Neural cell (in vitro differentiated cells): Measurements from ENCODE around the gene CSGALNACT2. TPM values are rescaled to one million over a fixed set of nuclear protein-coding genes. Genes with fewer than 3 reads are reported as not detected.

Experiments used
- H2AFZ ChIP-seq: fragments of 200-600, 300-800 bp; sonication (generic), shearing (Covaris generic); 2 replicates; pipeline ENCODE4 v1.6.0; 2014; ENCODE audit warnings: low read depth, mild to moderate bottlenecking, antibody characterized with exemption, low read length, moderate library complexity
- H3F3A ChIP-seq: fragments of 200-600 bp; shearing (Covaris generic); 2 replicates; pipeline ENCODE4 v1.6.1; 2016; ENCODE audit warnings: mild to moderate bottlenecking, moderate library complexity, mixed read lengths, antibody characterized with exemption, low read length; ENCODE audit not compliant: insufficient read depth, poor library complexity, severe bottlenecking
- H3K27ac ChIP-seq: fragments of 200-600, 300-800 bp; sonication (generic), shearing (Covaris generic); 2 replicates; pipeline ENCODE4 v1.5.1; 2014; ENCODE audit warnings: mild to moderate bottlenecking, low read length, moderate library complexity
- H3K27me3 ChIP-seq: fragments of 300-800, 200-600 bp; sonication (generic), shearing (Covaris generic); 2 replicates; pipeline ENCODE4 v1.6.0; 2014; ENCODE audit warnings: mild to moderate bottlenecking, low read depth, low read length, moderate library complexity; ENCODE audit not compliant: insufficient read depth
- H3K36me3 ChIP-seq: fragments of 300-800, 200-600 bp; sonication (generic), shearing (Covaris generic); 2 replicates; pipeline ENCODE4 v1.5.1; 2014; ENCODE audit warnings: mild to moderate bottlenecking, antibody characterized with exemption, low read length, moderate library complexity; ENCODE audit not compliant: insufficient read depth
- H3K4me2 ChIP-seq: fragments of 300-800, 200-600 bp; sonication (generic), shearing (Covaris generic); 2 replicates; pipeline ENCODE4 v1.6.0; 2014; ENCODE audit warnings: mild to moderate bottlenecking, low read length
- H3K4me3 ChIP-seq: fragments of 300-800, 200-600 bp; sonication (generic), shearing (Covaris generic); 2 replicates; pipeline ENCODE4 v1.5.1; 2014; ENCODE audit warnings: mild to moderate bottlenecking, low read length, moderate library complexity
- H3K79me2 ChIP-seq: fragments of 200-600 bp; shearing (Covaris generic); replicated peaks from 2 replicates; pipeline ENCODE4 v1.6.0; 2014; ENCODE audit warnings: mild to moderate bottlenecking, low read length, moderate library complexity; ENCODE audit not compliant: insufficient read depth
- H3K9ac ChIP-seq: fragments of 300-800, 200-600 bp; sonication (generic), shearing (Covaris generic); 2 replicates; pipeline ENCODE4 v1.6.1; 2016; ENCODE audit warnings: mild to moderate bottlenecking, low read length, mixed read lengths
- H3K9me2 ChIP-seq: fragments of 200-600 bp; shearing (Covaris generic); 2 replicates; pipeline ENCODE4 v1.6.1; 2016; ENCODE audit warnings: mild to moderate bottlenecking, low read length, mixed read lengths; ENCODE audit not compliant: insufficient read depth
- H3K9me3 ChIP-seq: fragments of 200-600, 300-800 bp; sonication (generic), shearing (Covaris generic); 2 replicates; pipeline ENCODE4 v1.6.1; 2016; ENCODE audit warnings: mild to moderate bottlenecking, mixed run types, low read length, moderate library complexity, mixed read lengths
- H4K20me1 ChIP-seq: fragments of 200-600 bp; shearing (Covaris generic); 2 replicates; pipeline ENCODE4 v1.6.1; 2016; ENCODE audit warnings: mild to moderate bottlenecking, mixed run types; ENCODE audit not compliant: insufficient read depth
- EP300 ChIP-seq: fragments of 450-650 bp; conservative IDR thresholded peaks from 2 replicates; pipeline ENCODE4 v1.6.1; 2014; ENCODE audit warnings: antibody characterized with exemption, mild to moderate bottlenecking, moderate library complexity; ENCODE audit not compliant: poor library complexity, severe bottlenecking
- EZH2 ChIP-seq: fragments of 200-600, 300-800 bp; shearing (Covaris generic), sonication (generic); IDR thresholded peaks from 2 replicates; pipeline ENCODE4 v1.6.1; 2014; ENCODE audit warnings: antibody characterized with exemption, low read length, borderline replicate concordance, mild to moderate bottlenecking; ENCODE audit not compliant: insufficient read depth, poor library complexity, severe bottlenecking
- MXI1 ChIP-seq: fragments of 450-650 bp; conservative IDR thresholded peaks from 2 replicates; pipeline ENCODE4 v1.6.1; 2014; ENCODE audit warnings: antibody characterized with exemption, mild to moderate bottlenecking; ENCODE audit not compliant: poor library complexity, severe bottlenecking
- POLR2AphosphoS5 ChIP-seq: IDR thresholded peaks from 2 replicates; pipeline ENCODE4 v1.6.1; 2012
- RAD21 ChIP-seq: fragments of 450-650 bp; conservative IDR thresholded peaks from 2 replicates; pipeline ENCODE4 v1.6.1; 2014; ENCODE audit warnings: antibody characterized with exemption, mild to moderate bottlenecking, moderate library complexity
- SMC3 ChIP-seq: fragments of 450-650 bp; conservative IDR thresholded peaks from 2 replicates; pipeline ENCODE4 v1.6.1; 2014; ENCODE audit warnings: antibody characterized with exemption, mild to moderate bottlenecking, moderate library complexity; ENCODE audit not compliant: poor library complexity
- TAF1 ChIP-seq: IDR thresholded peaks from 2 replicates; pipeline ENCODE4 v1.6.1; 2012; ENCODE audit warnings: low read depth
- polyA plus RNA-seq: library from polyadenylated mRNA; depleted of rRNA; stranded (reverse); fragments of >200 nt; gene quantifications from 2 replicates; pipeline ENCODE4 v1.2.3, GENCODE V29; 2014
- TF ChIP-seq, protein P1 (sequence below): fragments of 450-650 bp; IDR thresholded peaks from 2 replicates; pipeline ENCODE4 v1.5.1; 2014; ENCODE audit warnings: antibody characterized with exemption, mild to moderate bottlenecking, moderate library complexity; ENCODE audit not compliant: poor library complexity, severe bottlenecking
- TF ChIP-seq, protein P2 (sequence below): IDR thresholded peaks from 2 replicates; pipeline ENCODE4 v1.6.1; 2012; ENCODE audit warnings: borderline replicate concordance

The CSGALNACT2 gene
- polyA plus RNA-seq, 1 donor from 2014 or later: 20.7 TPM

DNA sequence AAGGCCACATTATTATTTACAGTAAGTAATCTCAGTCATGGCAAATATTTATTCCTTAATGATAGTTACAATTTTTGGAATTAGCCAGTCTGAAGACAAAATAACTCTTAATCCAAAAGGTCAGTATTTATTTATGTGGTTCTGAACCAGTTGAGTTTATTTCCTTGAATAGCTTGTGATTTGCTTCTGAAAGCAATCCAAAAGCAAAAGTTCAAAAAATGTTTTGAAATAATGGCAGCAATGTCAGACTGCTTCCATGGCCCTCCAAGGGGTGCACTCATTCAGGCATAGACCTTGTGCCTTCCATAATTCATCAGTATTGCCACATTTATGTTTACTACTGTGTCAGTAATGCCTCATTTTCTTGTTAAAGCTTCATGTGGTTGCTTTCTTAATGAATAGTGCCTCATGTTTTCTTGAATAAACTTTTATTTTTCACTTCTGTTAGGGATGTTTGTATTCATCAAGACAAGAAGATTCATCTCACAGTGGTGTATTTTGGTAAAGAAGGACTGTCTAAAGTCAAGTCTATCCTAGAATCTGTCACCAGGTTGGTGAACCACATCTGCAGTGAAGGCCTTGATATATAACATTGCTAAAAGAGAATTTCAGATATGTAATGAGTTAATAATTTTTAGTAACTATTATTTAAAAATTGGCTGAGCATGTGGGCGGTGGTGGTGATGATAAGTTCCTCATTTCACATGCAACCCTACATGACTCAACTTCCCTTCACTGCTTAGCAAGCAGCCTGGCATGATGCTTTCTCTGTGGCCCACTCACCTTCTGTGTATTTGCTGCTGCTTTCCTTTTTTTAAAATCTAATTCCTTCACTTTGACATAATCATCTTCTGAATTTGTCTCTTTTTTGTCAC lies 22.0 kb downstream of the CSGALNACT2 start:
- Histone ChIP-seq H3K9ac (no peak overlapping the region), H3F3A (no peaks in the 10 kb centered on the region), H3K9me2 (no peaks in the 10 kb centered on the region), H4K20me1 (no peaks in the 10 kb centered on the region), H3K36me3 (peaks cover 5% of the 10 kb centered on the region), H3K9me3 (no peaks in the 10 kb centered on the region), H3K27me3 (no peaks in the 10 kb centered on the region), H2AFZ (no peak overlapping the region), H3K27ac (no peak overlapping the region), H3K4me3 (no peak overlapping the region), H3K79me2 (peaks cover 11% of the 10 kb centered on the region), H3K4me2 (no peak overlapping the region)
- TF ChIP-seq, protein P1, sequence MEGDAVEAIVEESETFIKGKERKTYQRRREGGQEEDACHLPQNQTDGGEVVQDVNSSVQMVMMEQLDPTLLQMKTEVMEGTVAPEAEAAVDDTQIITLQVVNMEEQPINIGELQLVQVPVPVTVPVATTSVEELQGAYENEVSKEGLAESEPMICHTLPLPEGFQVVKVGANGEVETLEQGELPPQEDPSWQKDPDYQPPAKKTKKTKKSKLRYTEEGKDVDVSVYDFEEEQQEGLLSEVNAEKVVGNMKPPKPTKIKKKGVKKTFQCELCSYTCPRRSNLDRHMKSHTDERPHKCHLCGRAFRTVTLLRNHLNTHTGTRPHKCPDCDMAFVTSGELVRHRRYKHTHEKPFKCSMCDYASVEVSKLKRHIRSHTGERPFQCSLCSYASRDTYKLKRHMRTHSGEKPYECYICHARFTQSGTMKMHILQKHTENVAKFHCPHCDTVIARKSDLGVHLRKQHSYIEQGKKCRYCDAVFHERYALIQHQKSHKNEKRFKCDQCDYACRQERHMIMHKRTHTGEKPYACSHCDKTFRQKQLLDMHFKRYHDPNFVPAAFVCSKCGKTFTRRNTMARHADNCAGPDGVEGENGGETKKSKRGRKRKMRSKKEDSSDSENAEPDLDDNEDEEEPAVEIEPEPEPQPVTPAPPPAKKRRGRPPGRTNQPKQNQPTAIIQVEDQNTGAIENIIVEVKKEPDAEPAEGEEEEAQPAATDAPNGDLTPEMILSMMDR: no peak
- TF ChIP-seq EP300: no peak
- no peak for TF ChIP-seq EZH2
- TF ChIP-seq SMC3: no peak
- TF ChIP-seq, protein P2, sequence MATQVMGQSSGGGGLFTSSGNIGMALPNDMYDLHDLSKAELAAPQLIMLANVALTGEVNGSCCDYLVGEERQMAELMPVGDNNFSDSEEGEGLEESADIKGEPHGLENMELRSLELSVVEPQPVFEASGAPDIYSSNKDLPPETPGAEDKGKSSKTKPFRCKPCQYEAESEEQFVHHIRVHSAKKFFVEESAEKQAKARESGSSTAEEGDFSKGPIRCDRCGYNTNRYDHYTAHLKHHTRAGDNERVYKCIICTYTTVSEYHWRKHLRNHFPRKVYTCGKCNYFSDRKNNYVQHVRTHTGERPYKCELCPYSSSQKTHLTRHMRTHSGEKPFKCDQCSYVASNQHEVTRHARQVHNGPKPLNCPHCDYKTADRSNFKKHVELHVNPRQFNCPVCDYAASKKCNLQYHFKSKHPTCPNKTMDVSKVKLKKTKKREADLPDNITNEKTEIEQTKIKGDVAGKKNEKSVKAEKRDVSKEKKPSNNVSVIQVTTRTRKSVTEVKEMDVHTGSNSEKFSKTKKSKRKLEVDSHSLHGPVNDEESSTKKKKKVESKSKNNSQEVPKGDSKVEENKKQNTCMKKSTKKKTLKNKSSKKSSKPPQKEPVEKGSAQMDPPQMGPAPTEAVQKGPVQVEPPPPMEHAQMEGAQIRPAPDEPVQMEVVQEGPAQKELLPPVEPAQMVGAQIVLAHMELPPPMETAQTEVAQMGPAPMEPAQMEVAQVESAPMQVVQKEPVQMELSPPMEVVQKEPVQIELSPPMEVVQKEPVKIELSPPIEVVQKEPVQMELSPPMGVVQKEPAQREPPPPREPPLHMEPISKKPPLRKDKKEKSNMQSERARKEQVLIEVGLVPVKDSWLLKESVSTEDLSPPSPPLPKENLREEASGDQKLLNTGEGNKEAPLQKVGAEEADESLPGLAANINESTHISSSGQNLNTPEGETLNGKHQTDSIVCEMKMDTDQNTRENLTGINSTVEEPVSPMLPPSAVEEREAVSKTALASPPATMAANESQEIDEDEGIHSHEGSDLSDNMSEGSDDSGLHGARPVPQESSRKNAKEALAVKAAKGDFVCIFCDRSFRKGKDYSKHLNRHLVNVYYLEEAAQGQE: no peak
- TF ChIP-seq RAD21: no peak
- no peak for TF ChIP-seq MXI1
- no peak for TF ChIP-seq POLR2AphosphoS5
- no peak for TF ChIP-seq TAF1

DNA sequence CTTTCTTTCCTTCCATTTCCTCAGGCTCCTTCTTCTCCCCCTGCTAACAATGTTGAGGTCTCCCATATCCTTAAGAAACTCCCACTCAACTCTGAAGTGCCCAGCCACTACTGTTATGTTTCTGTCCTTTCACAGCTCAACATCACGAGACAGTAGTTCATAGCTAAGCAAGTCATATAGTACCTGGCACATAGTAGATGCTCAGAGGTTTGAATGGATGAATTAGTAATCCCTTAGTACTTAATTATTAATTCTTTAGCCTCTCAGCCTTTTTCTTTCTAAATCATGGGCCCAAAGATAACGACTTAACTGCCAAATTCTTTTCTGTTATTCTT lies 22.6 kb downstream of the CSGALNACT2 start:
- H3K36me3 ChIP-seq: peaks cover 5% of the 10 kb centered on the region
- no peak overlapping the region for H3K9ac ChIP-seq
- H3K9me2 ChIP-seq: no peaks in the 10 kb centered on the region
- H3K4me2 ChIP-seq: no peak overlapping the region
- H3K9me3 ChIP-seq: no peaks in the 10 kb centered on the region
- no peaks in the 10 kb centered on the region for H3K27me3 ChIP-seq
- H4K20me1 ChIP-seq: no peaks in the 10 kb centered on the region
- no peak overlapping the region for H2AFZ ChIP-seq
- TF ChIP-seq SMC3: no peak
- TF ChIP-seq TAF1: no peak
- TF ChIP-seq EZH2: no peak
- TF ChIP-seq RAD21: no peak
- no peak overlapping the region for H3K27ac ChIP-seq
- no peak overlapping the region for H3K4me3 ChIP-seq
- H3K79me2 ChIP-seq: peaks cover 6% of the 10 kb centered on the region
- no peaks in the 10 kb centered on the region for H3F3A ChIP-seq
